ENCODE results near the gene MALT1. TPM values are rescaled to one million over a fixed set of nuclear protein-coding genes. Genes with fewer than 3 reads are reported as not detected.

MALT1 gene
- total and polyA plus RNA-seq, 9 donors: 9.0 to 24.7 (median 17.0) TPM

DNA sequence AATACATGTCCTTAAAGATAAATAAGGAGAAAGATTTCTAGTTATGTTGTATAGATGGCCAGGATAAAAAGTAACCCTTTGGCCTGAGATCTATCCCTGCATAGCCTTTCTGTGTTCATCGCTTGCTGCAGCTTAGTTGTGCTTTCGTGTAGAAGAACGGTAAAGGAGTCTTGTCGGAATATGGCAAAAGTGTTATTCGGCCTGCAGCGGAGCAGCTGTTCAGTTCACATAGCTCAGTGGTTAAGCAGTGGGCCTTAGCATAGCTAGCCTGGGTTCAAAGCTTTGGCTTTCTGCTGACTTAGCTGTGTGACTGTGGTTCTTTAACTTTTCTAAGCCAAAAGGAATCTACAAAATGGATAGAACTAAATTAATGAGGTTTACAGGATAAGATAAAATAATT lies 55.4 kb downstream of the MALT1 start:
- Histone ChIP-seq H3K27me3 (no peaks in the 10 kb centered on the region), H3K4me1 (ENCODE audit: insufficient read depth) (peaks cover 5% of the 10 kb centered on the region), H3K9me3 (no peaks in the 10 kb centered on the region), H3K4me3 (no peak overlapping the region), H3K27ac (no peak overlapping the region), H3K36me3 (no peaks in the 10 kb centered on the region)
- intact Hi-C loops (cut with DNase I): no loop called here
- TF ChIP-seq EP300 (IDR thresholded peaks at IDR 0.05) (no peak), POLR2A (IDR thresholded peaks at IDR 0.05) (no peak)
- TF ChIP-seq, protein P1, sequence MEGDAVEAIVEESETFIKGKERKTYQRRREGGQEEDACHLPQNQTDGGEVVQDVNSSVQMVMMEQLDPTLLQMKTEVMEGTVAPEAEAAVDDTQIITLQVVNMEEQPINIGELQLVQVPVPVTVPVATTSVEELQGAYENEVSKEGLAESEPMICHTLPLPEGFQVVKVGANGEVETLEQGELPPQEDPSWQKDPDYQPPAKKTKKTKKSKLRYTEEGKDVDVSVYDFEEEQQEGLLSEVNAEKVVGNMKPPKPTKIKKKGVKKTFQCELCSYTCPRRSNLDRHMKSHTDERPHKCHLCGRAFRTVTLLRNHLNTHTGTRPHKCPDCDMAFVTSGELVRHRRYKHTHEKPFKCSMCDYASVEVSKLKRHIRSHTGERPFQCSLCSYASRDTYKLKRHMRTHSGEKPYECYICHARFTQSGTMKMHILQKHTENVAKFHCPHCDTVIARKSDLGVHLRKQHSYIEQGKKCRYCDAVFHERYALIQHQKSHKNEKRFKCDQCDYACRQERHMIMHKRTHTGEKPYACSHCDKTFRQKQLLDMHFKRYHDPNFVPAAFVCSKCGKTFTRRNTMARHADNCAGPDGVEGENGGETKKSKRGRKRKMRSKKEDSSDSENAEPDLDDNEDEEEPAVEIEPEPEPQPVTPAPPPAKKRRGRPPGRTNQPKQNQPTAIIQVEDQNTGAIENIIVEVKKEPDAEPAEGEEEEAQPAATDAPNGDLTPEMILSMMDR (IDR thresholded peaks at IDR 0.05): no peak
- WGBS, 3 donors: 67 to 92% (median 70%) methylated on average over 6 of the region's 6 CpGs
- DNase-seq: no peak

DNA sequence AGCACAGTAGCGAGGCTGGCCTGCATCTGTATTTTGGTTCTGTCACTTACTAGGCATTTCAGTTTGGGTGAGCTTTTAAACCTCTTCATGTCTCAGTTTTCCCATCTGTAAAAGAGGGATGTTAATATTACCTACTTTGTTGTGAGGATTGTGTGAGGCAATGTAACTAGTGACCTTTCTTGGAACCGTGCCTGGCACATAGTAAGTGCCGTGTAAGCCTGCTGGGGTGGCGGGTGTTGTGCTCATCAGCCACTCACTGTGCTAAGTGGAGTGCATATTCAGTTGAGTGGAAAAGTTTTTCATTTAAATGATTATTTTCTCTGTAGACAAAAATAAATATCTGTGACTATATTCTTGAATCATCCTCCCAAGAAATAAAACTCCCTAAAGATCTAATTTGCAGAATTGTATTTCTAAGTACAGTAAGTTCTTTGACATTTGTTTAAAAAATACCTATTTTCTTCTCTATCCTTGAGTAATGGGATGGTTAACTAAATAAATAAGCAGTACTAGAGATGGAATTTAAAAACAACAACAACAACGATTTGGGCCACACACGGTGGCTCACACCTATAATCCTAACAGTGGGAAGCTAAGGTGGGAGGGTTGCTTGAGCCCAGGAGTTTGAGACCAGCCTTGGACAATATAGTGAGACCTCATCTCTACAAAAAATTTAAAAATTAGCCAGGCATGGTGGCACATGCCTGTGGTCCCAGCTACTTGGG lies 56.7 kb downstream of the MALT1 start:
- H3K9me3 ChIP-seq: no peaks in the 10 kb centered on the region
- no peak overlapping the region for H3K27ac ChIP-seq
- no peaks in the 10 kb centered on the region for H3K36me3 ChIP-seq
- intact Hi-C loops (cut with DNase I): no loop called here
- TF ChIP-seq, protein P1 (IDR thresholded peaks at IDR 0.05): no peak
- TF ChIP-seq POLR2A (IDR thresholded peaks at IDR 0.05) (no peak), EP300 (IDR thresholded peaks at IDR 0.05) (no peak)
- no peaks in the 10 kb centered on the region for H3K27me3 ChIP-seq
- 58 to 67% (median 63%) methylated on average over 6 of the region's 6 CpGs for WGBS, 3 donors
- no peak overlapping the region for H3K4me3 ChIP-seq
- no peak for DNase-seq
- H3K4me1 ChIP-seq (ENCODE audit: insufficient read depth): peaks cover 5% of the 10 kb centered on the region

DNA sequence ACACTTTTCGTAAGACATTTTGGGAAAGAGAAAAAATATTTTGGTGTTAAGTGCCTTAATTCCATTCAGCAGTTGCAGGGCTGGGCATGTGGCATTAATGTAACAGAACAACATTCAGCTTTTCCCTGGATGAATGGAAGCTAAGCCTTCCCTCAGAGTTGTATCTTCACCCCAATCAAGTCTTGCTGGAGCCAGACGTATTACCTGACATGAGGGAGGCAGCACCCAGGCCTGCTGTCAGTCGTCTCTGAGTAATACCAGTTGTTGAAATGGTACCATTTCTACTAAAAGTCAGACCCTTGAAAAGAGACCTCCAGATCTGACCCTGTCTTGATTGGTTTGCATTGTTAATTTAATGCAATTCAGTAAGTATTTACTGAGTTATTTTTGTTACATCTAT lies 57.5 kb downstream of the MALT1 start:
- WGBS, 3 donors: 97 to 99% (median 98%) methylated on average over 3 of the region's 3 CpGs
- Histone ChIP-seq H3K27me3 (no peaks in the 10 kb centered on the region), H3K27ac (no peak overlapping the region), H3K9me3 (no peaks in the 10 kb centered on the region), H3K4me1 (ENCODE audit: insufficient read depth) (peaks cover 5% of the 10 kb centered on the region), H3K4me3 (no peak overlapping the region), H3K36me3 (no peaks in the 10 kb centered on the region)
- intact Hi-C loops (cut with DNase I): no loop called here
- no peak for DNase-seq
- TF ChIP-seq, protein P1 (IDR thresholded peaks at IDR 0.05): no peak
- TF ChIP-seq EP300 (IDR thresholded peaks at IDR 0.05): no peak
- TF ChIP-seq POLR2A (IDR thresholded peaks at IDR 0.05): no peak

DNA sequence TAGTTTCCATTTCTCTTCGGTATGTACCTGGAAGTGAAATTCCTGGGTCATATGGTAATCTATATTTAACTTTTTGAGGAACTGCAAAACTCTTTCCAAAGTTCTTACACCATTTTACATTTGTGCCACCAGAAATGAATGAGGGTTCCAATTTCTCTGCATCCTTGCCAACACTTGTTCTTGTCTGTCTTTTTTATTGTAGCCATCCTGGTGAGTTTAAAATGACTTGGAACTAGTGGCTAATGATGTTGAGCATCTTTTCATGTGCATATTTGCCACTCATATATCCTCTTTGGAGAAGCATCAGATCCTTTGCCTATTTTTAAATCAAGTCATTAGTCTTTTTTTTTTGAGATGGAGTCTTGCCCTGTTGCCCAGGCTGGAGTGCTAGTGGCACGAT lies 59.4 kb downstream of the MALT1 start:
- WGBS, 3 donors: 89 to 93% (median 90%) methylated on average over 2 of the region's 2 CpGs

More for the DNA sequence above, 59.4 kb downstream of the MALT1 start:
- peaks cover 5% of the 10 kb centered on the region for H3K4me1 ChIP-seq (ENCODE audit: insufficient read depth)
- H3K27me3 ChIP-seq: no peaks in the 10 kb centered on the region
- no peaks in the 10 kb centered on the region for H3K36me3 ChIP-seq
- no peak for TF ChIP-seq POLR2A (IDR thresholded peaks at IDR 0.05)
- TF ChIP-seq, protein P1 (IDR thresholded peaks at IDR 0.05): no peak
- TF ChIP-seq EP300 (IDR thresholded peaks at IDR 0.05): no peak
- no peak overlapping the region for H3K27ac ChIP-seq
- no peak for DNase-seq
- no peak overlapping the region for H3K4me3 ChIP-seq
- intact Hi-C loops (cut with DNase I): no loop called here
- H3K9me3 ChIP-seq: no peaks in the 10 kb centered on the region
